Cerebellar cortex (tissue), 1 donor: ENCODE measurements around the gene TGFBR3.
"Not testable (repeated sequence)": the region's sequence is repeated elsewhere in the genome, so short reads cannot be mapped to it uniquely, and the experiment has no call there.

Experiments
- DNase-seq: peaks from one replicate; pipeline ENCODE4 v3.0.0-alpha.2; 2015; ENCODE audit warnings: low spot score

Gene TGFBR3

DNA sequence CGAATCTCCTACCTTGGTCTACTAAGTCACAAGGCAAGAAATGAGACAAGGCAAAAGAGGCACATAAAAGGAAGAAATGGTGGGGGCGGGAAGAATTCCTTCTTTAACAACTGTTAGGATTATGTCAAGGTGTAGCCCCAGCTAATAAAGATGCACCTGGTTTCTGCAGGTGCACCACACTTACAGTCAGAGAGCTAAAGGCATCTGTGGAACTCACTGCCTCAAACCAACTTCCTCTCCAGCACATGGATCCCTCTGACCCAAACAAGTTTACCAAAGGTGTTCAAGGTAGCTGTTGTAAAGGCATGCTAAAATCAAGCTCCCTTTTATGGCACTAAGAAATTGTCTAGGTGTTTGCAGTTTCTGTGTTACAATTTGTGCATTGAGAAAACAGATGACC lies 38.1 kb downstream of the TGFBR3 start:
- no peak for DNase-seq

DNA sequence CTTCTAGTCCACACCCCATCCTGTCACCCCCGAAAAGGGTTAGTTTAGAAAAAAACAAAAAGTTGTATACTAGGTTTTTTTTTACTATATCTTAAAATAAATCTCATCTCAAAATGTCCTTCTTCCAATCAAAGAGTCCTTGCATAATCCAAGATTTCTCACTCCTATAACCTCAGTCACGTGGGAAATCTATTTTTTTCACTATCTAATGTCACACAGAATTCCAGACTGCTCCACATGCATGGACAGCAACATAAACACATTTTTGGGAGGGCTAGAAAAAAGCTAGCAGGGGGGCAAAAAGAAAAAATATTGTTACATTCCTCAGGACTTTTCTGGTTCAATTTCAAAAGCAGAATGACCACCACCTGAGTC lies 39.3 kb downstream of the TGFBR3 start:
- DNase-seq = no peak

DNA sequence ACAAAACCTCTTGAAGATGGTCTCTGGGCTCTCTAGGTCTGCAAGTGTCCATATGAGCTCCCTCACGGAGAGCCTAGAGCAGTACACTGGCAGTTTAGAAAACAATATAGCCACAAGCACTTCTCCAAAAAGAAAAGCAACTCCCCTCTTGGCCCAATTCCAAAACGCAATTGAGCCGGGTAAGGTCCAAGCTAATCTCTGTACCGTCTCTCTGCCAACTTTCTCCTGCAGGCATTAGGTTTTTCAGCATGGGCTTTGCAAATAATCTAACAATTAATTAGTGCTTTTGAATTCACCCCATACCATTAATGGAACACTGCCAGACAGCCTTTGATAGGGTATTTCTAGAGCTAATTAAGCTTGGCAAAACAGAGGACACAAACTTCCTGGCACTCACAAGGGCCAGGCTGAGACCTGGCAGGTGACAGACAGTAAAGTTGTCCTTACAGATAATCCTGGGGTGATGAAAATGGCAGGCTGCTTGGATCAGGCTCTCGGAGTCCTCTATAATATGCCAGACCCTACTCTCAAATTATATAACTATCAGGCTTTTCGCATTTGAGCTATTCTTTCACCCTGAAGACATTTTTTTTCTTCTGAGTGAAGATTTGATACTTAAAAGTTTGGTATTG lies 39.8 kb downstream of the TGFBR3 start:
- DNase-seq = peak; percentile 19

DNA sequence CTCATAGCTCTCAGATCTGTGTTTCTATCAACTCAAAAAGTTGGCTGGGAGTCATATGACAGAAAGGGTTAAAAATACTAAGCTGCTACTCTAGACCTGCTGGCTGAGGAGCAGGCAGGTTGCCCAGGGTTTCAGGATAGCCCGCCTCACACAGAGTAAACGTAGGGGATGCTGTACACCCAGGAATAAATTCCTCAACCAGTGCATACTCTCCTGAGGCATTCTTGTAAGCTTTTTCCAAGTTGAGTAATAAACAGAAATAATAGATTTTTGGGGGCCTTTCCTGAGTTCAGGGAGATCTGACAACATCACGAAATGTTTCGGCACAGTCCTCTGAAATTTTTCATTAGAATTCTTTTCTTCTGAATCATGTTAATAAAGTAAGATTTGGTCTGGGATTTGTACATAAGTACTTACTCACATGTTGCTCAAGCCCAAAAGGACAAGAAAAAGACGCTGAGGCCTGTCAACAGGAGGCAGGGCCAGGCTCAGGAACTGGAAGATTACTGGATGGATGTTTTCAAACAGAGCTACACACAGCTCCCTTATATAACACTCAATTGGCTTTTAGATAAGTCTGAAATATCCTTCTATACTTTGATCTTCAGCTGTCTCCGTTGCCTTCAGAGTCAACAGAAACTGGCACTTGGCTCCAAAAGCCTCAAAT lies 41.0 kb downstream of the TGFBR3 start:
- no peak for DNase-seq

DNA sequence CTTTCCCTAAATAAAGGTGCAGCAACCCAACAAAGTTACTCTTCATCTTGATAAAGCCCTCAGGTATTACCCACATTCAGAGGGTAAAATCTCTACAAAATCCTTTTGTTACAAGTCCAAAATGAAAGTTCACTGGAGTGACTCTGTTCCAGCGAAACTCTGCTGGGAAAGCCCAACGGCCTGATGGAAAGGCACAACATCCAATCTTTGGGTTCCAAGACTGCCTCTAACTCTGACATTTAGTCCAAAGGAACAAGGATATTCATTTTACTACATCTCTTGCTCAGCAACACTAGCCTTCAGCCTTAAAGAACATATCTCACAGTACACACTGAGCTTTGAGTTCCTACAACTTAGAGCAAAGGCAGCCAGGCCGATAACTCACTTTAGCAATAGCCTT lies 42.1 kb downstream of the TGFBR3 start:
- DNase-seq = no peak

DNA sequence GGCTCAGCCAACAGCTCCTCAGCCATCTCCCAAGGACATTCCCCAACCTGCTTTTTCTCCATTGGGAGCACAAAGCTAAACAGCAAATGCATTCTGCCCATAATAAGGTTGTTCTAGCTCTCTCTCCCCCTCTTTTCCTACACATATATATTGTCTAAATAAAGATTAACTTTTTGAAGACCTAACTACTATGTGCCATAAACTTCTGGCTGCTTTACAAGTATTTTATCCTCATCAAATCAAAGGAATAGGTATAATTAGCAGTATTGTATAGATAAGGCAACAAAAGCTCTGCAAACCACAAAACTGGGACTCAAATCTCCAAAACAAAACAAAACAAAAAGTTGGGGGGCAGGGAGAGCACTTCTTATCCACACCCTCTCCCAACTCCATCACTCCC lies 43.4 kb downstream of the TGFBR3 start:
- DNase-seq = no peak

DNA sequence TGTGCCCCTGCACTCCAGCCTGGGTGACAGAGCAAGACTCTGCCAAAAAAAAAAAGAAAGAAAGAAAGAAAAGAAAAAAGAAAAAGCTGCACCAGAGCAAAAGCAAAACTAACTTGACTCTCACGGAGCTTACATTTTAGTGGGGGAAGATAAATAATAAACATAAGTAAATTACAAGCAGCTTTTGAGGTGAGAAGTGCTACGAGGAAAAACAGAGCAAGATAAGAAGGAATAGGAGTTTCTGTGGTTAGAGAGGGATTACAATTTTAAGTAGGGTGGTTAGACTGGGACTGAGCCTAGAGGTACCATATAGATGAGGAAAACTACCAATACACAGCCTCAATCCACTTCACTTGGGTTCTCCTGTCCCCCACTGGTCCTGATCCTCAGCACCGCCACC lies 43.9 kb downstream of the TGFBR3 start:
- DNase-seq = no peak

DNA sequence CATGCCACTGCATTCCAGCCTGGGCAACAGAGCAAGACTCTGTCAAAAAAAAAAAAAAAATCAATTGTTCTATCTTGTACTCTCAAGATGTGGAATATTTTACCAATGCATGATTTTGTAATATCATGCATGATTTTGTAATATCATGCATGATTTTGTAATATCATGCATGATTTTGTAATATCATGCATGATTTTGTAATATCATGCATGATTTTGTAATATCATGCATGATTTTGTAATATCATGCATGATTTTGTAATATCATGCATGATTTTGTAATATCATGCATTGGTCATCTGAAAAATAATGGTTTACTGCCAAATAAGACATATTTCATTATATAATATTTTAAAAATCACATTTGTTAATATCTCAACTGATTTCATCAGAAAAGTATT lies 45.7 kb downstream of the TGFBR3 start:
- DNase-seq = not testable (repeated sequence)

DNA sequence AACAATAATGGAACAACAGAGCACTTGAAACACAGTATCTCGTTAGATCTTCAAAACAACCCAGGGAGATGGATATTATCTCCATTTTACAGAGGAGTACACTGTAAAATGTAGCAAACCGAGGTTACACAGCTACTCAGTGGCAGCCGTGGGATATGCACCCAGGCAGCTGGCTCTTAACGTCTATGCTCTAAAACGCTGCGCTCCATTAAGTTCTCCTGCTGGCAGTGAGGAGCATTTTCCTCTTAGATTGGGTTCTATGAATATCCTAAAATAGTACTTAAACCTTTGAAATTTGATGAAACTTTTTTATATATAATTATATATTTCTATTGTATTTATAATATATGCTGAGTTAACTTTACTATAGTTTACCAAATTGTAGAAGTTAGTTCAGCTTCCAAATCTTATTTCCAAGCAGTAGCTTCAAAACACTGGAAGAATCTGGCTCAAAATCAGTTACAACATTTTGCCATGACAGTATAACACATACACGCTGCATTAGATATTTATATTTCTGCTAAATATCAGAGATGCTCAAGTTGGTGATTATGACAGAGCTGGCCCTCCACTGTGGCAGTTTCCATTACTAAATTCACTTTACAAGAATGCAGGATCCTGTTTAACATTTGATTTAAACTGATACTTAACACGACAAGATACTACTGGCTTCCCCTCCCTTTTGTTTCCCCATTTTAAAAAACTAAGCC lies 49.5 kb downstream of the TGFBR3 start:
- no peak for DNase-seq

DNA sequence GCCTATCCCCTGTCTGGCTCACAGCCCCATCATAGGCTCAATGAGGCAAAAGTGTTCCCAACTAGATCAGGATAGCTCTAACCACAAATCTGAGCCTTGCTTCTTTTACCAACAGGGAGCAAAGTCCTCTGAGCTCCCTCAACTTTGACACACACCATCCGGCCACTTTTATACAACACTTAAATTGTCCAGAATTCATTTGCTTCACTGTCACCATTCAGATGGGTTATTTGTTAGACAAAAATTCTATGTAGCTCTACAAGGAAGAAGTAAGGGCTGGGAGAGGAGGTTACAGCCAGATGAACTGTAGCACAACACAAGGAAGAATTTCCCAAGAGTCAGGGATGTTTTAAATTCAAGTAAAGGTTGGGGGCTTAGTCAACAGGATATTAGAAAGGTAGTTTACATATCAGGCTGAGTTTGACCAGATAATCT lies 50.8 kb downstream of the TGFBR3 start:
- DNase-seq = no peak

DNA sequence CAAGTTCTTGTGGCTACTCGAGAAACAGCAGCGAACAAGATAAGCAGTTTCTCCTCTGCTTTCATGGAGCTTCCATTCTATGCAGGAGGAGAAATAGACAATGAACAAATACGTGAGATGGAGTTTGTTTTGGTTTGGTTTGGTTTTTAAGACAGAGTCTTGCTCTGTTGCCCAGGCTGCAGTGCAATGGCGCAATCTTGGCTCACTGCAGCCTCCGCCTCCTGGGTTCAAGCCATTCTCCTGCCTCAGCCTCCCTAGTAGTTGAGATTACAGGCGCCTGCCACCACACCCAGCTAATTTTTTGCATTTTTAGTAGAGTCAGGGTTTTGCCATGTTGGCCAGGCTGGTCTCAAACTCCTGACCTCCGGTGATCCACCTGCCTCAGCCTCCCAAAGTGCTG lies 51.4 kb downstream of the TGFBR3 start:
- not testable (repeated sequence) for DNase-seq

DNA sequence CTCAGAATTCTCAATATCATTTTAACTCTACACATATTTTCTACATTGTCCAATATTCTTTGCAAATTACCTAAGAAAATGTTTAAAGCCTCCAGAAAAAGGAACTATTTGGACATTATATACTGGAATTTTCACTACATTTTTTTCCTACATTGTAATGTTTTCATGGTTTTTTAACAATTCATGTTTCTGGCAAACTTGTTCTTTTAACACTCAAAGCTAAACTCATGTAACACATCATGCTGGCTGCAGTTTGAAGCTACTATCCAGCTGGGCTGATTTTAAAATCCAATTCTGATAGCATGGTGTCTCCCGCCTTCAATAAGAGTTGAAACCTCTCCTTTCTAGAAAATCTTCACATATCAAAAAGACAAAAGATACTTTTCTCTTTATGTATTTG lies 52.0 kb downstream of the TGFBR3 start:
- no peak for DNase-seq

DNA sequence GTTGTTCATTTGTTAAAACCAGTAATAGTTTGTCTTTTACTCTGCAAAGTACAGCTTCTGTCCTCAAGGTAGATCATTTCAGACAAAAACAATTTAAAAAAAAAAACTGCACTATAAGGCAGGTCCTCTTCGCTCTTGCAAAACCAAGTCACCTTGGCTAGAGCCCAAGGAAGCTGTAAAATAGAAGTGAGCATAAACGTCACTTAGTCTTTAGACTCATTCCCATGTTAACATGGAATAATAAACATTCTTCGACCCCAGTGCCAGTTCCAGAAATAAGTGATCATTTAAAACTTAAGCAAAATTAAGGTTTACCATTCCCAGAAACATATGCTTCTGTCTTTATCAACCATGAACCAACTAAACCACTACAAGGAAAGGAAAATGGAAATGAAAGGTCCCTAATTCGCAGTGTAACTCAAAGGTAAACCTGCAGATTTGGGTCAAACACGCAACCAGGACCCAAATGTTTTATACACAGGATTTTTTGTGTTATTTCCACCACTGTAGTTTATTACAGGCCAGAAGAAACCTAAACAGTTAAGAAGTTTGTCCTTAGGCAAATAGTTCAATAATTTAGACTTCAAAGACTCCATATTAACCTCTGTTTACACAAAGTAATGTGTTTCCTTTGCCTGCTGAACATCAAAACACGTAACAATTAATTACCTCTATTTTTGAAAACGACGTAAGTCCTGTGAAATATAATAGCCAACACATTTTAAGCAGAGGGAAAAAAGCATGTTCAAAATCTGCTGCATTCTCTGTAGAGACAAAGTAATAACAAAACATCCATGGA lies 54.6 kb downstream of the TGFBR3 start:
- DNase-seq = no peak

DNA sequence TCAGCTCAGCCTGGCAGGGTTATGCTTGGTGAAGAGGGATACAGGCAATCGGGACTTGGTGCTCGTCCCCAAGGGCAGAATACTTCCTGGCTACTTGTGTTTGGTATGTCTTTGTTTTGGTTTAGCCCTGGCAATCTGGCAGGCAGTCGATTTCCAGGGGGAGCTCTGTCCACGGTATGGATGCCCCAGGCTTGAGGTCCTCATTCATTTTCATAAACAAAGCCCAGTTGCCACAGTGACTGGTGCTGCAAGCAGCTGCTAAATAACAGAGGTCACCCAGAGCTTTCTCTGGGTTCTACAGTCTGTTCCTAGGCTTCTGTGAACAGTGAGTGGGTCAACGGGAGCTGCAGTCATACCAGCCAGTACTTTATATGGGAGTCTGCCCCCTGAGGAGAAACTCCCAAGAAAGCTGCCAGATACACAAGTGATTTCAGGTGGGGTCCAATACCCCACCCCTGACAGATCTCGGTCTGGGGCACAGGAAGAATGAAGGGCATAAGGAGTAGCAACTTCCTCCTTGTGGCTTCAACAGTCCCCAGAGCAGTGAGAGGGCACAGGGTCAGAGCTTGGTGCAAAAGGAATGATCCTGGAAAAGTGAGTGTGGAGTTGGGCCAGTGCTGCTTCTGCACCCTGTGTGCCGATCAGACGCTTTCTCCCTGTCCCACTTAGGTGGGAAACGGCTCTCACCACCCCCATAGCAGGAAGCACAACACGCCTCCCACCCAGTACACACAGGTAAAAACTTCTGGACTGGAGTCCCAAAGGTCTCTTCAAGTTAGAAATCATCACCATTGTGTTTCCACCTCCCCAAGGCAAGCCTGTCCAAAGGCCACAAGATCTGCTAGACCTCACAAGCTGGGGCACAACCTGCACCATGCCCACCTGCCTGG lies 55.5 kb downstream of the TGFBR3 start:
- DNase-seq = no peak

DNA sequence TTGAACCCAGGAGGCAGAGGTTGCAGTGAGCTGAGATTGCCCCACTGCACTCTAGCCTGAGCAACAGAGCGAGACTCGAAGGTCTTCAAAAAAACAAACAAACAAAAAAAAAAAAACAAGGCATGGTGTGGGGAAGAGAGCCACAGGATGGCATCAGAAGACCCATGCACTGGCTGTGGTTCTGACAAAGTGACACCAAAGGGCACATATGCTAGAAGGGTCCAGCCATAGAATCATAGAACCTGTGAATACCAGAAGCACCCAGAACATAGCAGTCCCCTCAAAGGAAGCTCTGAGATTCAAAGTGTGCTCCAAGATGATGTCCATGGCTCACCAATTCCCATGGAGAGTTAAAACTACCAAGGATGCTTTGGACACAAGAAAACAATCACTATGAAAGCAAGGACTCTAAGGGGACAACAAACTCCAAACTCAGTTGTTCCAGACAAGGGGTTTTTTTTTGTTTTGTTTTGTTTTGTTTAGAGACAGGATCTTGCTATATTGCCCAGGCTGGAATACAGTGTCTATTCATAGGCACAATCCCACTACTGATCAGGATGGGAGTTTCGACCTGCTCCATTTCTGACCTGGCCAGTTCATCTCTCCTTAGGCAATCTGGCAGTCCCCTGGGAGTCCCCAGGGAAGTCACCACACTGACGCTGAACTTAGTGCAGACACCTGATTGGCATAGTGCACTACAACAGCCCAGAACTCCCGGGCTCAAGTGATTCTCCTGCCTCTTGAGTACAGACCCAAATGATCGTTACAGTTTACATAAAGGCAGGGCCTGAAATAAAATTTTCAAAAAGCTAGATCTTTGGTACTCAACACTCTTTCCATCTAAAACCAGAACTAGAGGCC lies 56.4 kb downstream of the TGFBR3 start:
- no peak for DNase-seq

DNA sequence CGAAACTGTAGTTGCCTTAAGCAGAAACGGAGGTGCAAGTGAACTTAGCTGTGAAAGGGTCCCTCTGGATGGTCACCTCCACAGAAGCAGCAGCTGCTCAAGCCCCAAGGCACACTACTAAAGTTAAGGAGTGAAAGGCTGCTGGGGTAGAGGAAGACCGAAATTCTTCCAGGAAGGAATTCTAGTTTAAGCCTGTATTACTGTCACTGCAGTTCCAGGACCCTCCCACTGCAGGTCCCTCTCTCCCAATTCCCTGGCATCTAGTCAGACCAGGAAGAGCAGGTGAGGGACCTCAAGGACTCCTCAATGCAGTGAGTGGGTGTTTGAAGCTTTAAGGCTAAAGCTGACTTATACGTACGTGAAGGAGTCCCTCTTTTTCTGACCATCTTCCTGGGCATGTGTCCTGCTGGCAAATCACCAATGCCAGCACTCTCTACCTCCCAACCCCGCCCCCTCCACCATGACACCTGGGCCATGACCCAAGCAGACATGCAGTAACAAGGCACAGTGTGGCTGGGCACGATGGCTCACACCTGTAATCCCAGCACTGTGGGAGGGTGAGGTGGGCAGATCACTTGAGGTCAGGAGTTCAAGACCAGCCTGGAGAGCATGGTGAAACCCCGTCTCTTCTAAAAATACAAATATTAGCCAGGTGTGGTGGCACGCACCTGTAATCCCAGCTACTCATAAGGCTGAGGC lies 57.2 kb downstream of the TGFBR3 start:
- DNase-seq = no peak

DNA sequence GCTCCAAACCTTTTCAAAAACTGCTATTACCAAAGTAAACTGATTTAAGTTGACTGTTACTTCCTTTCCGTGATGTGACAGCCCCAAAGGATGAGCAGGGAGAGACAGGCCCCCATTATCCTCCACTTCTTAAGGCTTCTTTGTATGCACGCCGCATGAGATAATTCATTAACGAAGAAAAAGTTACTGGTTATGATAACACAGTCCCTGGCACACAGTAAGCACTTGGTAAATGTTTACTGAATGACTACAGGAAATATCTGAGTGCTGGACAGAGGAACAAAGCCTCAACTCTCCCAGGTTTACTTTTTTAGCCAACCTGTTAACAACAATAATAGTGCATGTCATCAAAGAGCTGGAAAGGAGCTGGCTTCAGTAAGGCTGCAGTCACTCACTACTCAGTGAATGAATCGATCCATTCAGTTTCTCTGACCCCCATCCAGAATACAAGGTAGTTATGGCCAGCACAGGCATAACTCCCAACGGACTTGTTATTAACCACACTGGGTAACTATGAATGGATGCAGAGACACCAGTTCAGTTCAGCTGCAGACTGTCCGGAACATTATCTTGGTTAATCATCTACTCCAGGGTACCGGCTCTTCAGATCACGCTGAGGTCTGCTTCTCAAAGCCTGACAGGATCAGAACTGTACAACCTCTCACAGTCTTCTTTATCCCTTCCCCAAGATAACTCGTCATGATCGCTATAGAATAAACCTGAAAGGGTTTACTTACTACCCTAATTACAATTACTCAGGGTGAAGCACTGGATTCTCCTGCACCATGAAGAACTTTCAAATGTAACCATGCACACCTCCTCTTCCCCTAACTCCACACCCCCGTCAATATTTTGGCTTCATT lies 58.3 kb downstream of the TGFBR3 start:
- DNase-seq = no peak

DNA sequence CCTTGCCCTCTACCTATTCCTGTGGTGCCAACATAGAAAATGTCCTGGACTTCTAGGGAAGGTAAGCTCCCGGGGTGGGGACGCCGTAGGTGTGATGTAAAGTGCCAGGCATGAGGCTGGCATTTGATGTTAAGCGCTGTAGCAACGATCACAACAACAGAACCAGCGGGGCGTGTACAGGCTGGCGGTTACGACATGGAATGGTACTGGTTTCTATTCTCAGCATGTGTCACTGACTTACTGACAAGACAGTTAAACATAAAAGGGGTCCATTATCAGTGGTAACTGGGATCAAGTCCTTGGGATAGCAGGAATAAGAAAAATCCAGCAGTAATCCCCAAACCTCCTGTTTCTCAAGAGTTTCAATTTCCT lies 58.9 kb downstream of the TGFBR3 start:
- DNase-seq = no peak

DNA sequence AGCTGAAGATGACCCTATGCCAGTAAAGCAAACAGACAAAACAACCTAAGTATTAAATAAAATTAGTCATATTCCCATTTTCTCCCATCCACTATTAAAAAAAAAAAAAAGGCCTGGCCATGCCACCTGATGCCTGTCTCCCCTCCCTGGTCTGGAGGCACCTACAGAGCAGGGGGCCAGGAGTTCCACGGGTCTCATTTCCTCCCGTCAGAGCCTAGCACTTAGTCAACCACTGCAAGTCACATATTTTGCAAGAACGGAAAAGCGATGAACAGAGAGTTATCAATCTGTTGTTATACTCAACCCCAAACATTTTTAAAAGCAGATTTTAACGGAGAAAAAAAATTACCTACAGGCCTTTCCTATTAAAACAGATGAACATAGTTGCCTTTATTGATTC lies 59.3 kb downstream of the TGFBR3 start:
- no peak for DNase-seq
